Gastrocnemius medialis (tissue), 4 donors: Measurements from ENCODE around the gene LRMDA.

Source experiments
- POLR2A ChIP-seq, 2 donors: fragments of 450-650 bp; IDR thresholded peaks; one replicate each; pipeline ENCODE4 v1.6.1; 2017; ENCODE audit warnings: antibody characterized with exemption in 2 of 2, mild to moderate bottlenecking in 2 of 2, moderate library complexity in 2 of 2
- TF ChIP-seq, protein P1 (sequence below), 5 experiments: fragments of 450-650 bp in 3 of 5; fragments of 200-600 bp in 2 of 5; sonication (generic) in 2 of 5; IDR thresholded peaks in 4 of 5; conservative IDR thresholded peaks in 1 of 5; 1 replicate in 4 of 5; 2 replicates in 1 of 5; pipeline ENCODE4 v1.5.1; 2016 to 2019; ENCODE audit warnings: antibody characterized with exemption in 5 of 5, mild to moderate bottlenecking in 3 of 5, moderate library complexity in 3 of 5

DNA sequence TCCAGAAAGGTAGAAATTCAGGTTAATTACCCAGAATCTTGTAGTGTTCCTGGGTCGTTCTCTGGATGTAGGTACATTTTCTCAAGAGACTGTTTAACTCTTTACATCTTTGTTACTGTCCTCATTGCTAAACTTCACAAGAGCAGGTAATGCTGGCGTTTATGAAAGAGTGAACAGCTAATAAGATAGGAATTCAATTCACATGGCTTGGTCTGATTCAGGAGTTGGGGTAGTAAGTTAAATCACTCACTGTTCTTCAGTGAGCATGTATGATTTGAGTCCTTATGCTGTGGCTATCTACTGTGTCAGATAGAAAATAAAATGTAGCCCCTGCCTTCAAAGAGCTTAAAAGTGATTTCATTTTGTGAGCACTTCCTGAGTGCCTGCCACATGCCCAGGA is 480.0 kb downstream of the LRMDA start:
- TF ChIP-seq POLR2A (IDR thresholded peaks at IDR 0.05), result no peak
- TF ChIP-seq, protein P1, sequence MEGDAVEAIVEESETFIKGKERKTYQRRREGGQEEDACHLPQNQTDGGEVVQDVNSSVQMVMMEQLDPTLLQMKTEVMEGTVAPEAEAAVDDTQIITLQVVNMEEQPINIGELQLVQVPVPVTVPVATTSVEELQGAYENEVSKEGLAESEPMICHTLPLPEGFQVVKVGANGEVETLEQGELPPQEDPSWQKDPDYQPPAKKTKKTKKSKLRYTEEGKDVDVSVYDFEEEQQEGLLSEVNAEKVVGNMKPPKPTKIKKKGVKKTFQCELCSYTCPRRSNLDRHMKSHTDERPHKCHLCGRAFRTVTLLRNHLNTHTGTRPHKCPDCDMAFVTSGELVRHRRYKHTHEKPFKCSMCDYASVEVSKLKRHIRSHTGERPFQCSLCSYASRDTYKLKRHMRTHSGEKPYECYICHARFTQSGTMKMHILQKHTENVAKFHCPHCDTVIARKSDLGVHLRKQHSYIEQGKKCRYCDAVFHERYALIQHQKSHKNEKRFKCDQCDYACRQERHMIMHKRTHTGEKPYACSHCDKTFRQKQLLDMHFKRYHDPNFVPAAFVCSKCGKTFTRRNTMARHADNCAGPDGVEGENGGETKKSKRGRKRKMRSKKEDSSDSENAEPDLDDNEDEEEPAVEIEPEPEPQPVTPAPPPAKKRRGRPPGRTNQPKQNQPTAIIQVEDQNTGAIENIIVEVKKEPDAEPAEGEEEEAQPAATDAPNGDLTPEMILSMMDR (IDR thresholded peaks at IDR 0.05 in 4 of 5, conservative IDR thresholded peaks at IDR 0.05 in 1 of 5), result no peak
